A549 treated with dexamethasone at 1 μM for 4 hours (cell line): ENCODE data around the gene OR10A5. TPM values are rescaled to one million over a fixed set of nuclear protein-coding genes. Genes with fewer than 3 reads are reported as not detected.

Experiments used
- total RNA-seq: library from RNA; stranded (reverse); fragments of 200-300 nt; extraction: Qiagen RNA extraction; gene quantifications from 5 replicates; pipeline ENCODE4 v1.2.3, GENCODE V29; 2022

OR10A5 gene
- not detected in 5 replicates for total RNA-seq

GRCh38 chr11:6845383-6845782 lies at the start of gene OR10A5:
Gene OR10A5, plus strand, starts transcription at chr11:6845683. Its CDS starts 0 bp downstream, at chr11:6845683.

GRCh38 chr11:6799402-6799801 lies 46.1 kb upstream of the OR10A5 start, which contains the start of gene OR6A2:
Gene OR6A2, minus strand, starts transcription at chr11:6799689. Its CDS starts 3,981 bp downstream, at chr11:6795708.

GRCh38 chr11:6862961-6863360 lies 17.5 kb downstream of the OR10A5 start, which contains the start of gene OR10A2:
Gene OR10A2, plus strand, starts transcription at chr11:6863057. Its CDS starts 6,698 bp downstream, at chr11:6869755.

GRCh38 chr11:6876325-6876724 lies 30.8 kb downstream of the OR10A5 start, which contains the start of gene OR10A4:
Gene OR10A4, plus strand, starts transcription at chr11:6876625. Its CDS starts 23 bp downstream, at chr11:6876648.

GRCh38 chr11:6892400-6892799 lies 46.9 kb downstream of the OR10A5 start, which contains the start of gene OR2D2:
Gene OR2D2, minus strand, starts transcription at chr11:6892500. Its CDS starts 0 bp downstream, at chr11:6892500.

Other genes starting within 250 kb of the OR10A5 start
- 27.3 to 32.5 TPM (median 29.9 TPM) in 5 replicates for gene RRP8, start 242.1 kb upstream of the OR10A5 start, total RNA-seq
- 97.1 to 120 TPM (median 118 TPM) in 5 replicates for gene ILK, start 241.9 kb upstream of the OR10A5 start, total RNA-seq
- gene TAF10, start 233.5 kb upstream of the OR10A5 start, total RNA-seq = 208 to 263 TPM (median 228 TPM) in 5 replicates
- 36.1 to 51.4 TPM (median 50.6 TPM) in 5 replicates for gene TPP1, start 226.3 kb upstream of the OR10A5 start, total RNA-seq
- gene DCHS1, start 189.9 kb upstream of the OR10A5 start, total RNA-seq = 0.07 to 0.15 TPM (median 0.09 TPM) in 5 replicates
- 79.3 to 116 TPM (median 95.2 TPM) in 5 replicates for gene MRPL17, start 162.3 kb upstream of the OR10A5 start, total RNA-seq
- 0.05 to 0.08 TPM (median 0.05 TPM) in 3 of 5 replicates, not detected in the others for gene OR2AG2, start 73.7 kb upstream of the OR10A5 start, total RNA-seq
- gene OR2AG1, start 62.7 kb upstream of the OR10A5 start, total RNA-seq = not detected in 5 replicates
- not detected in 5 replicates for gene OR6A2, start 46.0 kb upstream of the OR10A5 start, total RNA-seq
- not detected in 5 replicates for gene OR10A2, start 17.4 kb downstream of the OR10A5 start, total RNA-seq
- gene OR10A4, start 30.9 kb downstream of the OR10A5 start, total RNA-seq = not detected in 5 replicates
- not detected in 5 replicates for gene OR2D2, start 46.8 kb downstream of the OR10A5 start, total RNA-seq
- not detected in 5 replicates for gene OR2D3, start 75.3 kb downstream of the OR10A5 start, total RNA-seq
- gene ZNF215, start 80.7 kb downstream of the OR10A5 start, total RNA-seq = 0.76 to 1.2 TPM (median 0.97 TPM) in 5 replicates
- gene ZNF214, start 174.7 kb downstream of the OR10A5 start, total RNA-seq = 0.54 to 1.1 TPM (median 0.88 TPM) in 5 replicates
- gene NLRP14, start 174.8 kb downstream of the OR10A5 start, total RNA-seq = not detected in 5 replicates
- not detected in 5 replicates for gene RBMXL2, start 243.3 kb downstream of the OR10A5 start, total RNA-seq